HG02759 (cell line): ENCODE results near the gene MAP4.
"Not testable (repeated sequence)": the region's sequence is repeated elsewhere in the genome, so short reads cannot be mapped to it uniquely, and the experiment has no call there.

ENCODE experiments used
- ATAC-seq: cut with Tn5 transposase; IDR thresholded peaks from one replicate; pipeline ENCODE4 v1.9.1; 2021; ENCODE audit warnings: mild to moderate bottlenecking, moderate library complexity; ENCODE audit not compliant: unreplicated experiment

The MAP4 gene

DNA sequence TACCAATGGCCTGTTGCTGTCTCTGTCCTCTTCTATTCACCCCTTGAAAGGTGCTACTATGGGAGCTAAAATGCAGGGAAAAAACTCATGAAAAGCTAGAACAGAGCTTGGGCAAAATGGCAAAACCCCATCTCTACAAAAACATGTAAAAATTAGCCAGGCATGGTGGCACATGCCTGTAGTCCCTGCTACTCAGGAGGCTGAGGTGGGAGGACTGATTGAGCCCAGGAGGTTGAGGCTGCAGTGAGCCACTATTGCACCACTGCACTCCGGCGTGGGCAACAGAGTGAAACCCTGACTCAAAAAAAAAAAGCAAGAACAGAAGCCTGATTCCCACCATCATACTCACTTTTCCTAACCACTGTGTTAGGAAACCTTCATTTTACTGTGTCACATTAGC is 1.9 kb downstream of the MAP4 start:
- no peak for ATAC-seq

DNA sequence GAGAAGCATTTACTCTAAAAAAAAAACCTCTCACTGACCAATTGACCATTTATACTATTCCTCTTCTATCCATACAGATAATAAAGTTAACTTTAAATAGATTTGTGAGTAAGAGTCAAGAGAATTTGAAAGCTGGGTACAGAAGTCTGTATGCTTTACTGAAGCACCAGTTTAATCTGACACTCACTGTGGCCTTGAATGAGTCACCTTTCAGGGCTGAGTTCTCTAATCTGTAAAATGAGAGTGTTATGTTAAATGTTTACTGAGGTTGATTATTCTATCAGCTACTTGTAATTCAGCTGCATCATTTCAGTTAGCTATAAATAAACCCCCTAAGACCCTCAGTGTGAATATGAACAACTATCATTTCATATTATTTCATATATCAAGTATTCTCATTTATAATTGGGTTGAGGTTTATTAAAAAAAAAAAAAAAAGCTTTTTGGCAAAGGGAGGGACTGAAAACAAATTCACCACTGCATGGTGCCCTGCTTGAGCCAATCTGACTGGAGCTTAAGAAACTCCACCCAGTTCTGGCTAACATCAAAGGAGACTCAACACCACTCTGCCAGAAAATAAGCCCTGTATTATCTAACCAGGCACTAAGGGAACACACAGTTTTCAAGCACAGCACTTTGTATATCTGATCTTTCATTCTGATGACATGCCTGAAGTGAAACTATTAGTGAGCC is 2.8 kb downstream of the MAP4 start:
- no peak for ATAC-seq

DNA sequence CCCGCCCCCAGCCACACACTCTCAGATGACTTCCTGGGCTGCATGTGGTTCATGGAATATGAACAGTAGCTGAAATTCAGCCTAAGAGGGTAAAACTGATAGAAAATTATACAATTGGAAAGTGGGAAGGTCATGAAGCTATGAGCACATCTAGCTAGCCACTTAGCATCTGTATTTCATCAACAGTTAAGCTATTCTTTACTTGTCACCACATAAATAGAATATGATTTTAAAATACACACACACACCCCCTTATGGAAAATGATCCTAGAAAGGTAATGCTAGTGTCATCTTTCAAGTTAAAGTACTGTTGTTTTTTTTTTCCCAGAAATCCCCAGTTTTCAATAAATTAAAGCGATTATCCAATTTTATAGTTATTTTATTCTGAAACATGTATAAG is 3.6 kb downstream of the MAP4 start:
- ATAC-seq, result no peak

DNA sequence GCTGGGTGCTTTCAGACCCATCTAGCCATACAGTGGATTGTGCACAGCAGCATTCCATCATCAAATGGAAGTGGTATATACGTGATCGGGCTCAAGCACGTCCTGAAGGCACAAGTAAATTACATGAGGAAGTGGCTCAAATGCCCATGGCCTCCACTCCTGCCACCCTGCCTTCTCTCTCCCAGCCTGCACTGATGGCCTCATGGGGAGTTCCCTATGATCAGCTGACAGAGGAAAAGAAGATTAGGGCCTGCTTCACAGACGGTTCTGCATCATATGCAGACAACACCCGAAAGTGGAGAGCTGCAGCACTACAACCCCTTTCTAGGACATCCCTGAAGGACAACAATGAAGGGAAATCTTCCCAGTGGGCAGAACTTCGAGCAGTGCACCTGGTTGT is 8.2 kb downstream of the MAP4 start:
- not testable (repeated sequence) for ATAC-seq

DNA sequence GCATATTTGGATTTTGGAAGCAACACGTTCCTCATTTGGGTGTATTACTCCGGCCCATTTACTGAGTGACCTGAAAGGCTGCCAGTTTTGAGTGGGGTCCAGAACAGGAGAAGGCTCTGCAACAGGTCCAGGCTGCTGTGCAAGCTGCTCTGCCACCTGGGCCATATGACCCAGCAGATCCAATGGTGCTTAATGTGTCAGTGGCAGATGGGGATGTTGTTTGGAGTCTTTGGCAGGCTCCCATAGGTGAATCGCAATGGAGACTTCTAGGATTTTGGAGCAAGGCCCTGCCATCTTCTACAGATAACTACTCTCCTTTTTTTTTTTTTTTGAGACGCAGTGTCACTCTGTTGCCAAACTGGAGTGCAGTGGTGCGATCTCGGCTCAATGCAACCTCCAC is 8.9 kb downstream of the MAP4 start:
- not testable (repeated sequence) for ATAC-seq

DNA sequence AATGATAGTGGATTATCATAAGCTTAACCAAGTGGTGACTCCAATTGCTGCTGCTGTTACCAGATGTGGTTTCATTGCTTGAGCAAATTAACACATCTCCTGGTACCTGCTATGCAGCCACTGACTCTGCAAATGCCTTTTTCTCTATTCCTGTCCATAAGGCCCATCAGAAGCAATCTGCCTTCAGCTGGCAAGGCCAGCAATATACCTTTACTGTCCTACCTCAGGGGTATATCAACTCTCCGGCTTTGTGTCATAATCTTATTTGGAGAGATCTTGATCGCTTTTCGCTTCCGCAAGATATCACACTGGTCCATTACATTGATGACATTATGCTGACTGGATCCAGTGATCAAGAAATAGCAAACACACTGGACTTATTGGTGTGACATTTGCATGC is 9.4 kb downstream of the MAP4 start:
- ATAC-seq, result not testable (repeated sequence)

DNA sequence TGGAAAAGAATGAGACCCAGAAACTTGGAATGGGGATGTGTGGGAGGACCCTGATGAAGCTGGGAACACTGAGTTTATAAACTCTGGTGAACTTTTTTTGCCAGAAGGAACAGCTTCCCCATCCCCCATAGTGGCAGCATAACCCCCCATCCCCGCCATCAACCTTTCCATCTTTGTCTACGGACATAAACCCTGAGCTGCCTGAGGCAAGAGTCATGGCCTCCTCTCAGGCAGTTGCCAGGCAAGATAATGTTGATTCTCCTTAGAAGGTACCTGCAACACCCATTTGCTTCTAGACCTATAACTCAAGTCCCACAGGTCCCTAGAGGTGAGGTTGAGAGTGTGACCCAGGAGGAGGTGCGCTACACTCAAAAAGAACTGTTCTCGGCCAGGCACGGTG is 11.5 kb downstream of the MAP4 start:
- ATAC-seq, result no peak

DNA sequence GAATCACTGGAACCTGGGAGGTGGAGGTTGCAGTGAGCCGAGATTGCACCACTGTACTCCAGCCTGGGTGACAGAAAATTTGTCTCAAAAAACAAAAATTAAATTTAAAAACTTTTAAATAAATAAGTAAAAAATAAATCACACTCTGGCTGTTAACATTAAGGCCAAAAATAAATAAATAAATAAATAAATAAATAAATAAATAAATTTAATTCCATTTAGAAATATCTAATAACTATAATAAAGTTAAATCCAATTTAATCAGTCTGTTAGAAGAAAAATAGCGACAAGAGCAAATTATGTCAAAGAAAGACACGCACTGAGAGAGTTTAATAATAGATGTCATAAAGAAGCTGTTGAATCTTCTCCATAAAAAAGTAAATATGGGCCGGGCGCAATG is 13.4 kb downstream of the MAP4 start:
- no peak for ATAC-seq

DNA sequence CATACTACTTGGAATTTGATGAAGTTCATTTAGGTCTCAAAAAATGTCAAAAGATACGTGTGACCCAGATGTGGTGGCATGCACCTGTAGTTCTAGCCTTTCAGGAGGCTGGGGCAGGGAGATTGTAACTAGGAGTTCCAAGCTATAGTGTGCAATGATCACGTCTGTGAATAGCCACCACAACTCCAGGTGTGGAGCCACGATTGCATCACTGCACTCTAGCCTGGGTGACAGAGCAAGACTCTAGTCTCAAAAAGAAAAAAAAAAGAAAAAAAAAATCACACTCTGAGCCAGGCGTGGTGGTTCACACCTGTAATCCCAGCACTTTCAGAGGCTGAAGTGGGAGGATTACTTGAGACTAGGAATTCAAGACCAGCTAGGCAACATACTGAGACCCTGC is 14.2 kb downstream of the MAP4 start:
- ATAC-seq, result no peak

DNA sequence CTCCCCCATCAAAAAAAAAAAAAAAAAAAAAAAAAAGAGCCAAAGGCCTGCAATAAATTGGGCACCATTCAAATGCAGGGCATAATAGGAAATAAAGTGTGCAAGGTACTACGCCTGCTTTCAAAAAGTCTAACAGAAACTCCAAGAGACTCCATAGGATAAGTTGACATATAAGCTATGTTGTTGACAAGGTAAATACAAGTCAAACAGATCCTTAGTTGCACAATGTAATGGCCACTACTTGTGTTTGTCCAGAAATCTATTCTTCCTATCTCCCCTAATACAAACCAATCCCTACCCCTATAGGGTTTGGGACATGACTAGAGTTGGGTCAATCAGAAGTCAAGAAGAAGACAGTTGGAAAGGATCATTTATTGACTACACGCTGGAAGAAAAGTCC is 16.0 kb downstream of the MAP4 start:
- ATAC-seq, result no peak

DNA sequence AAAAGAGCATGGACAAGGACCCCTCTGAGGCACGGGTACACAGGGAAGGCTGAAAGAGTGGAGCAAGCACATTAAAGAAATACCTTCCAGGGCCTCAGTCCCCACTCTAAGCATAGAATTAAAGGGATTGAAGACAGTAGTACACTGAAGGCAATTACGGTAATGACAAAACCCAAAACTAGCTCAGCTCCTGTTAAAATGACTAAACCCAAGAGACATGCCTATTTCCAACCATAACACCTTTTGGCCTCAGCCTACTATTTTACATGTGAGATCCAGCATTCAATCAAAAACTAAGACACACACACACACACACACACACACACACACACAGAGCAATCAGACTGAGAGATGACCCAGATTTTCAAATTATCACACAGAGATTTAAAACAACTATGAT is 19.8 kb downstream of the MAP4 start:
- no peak for ATAC-seq

DNA sequence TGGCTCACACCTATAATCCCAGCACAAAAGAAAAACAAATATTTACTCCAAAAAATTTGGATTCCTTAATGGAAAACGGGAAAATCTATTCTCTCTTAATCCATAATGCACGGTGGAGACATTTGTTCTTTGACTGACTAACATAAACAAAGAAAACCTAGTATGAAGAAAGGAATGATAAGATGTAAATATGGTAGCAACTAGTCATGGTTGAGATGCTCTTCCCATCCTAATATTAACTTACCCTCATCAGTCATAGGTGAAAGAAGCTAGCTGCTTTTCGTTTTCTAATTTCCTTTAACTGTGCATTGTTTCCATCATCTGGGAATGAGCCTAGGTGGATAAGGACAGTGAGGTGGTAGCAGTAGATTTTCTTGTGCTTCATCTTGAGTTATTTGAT is 22.0 kb downstream of the MAP4 start:
- no peak for ATAC-seq

DNA sequence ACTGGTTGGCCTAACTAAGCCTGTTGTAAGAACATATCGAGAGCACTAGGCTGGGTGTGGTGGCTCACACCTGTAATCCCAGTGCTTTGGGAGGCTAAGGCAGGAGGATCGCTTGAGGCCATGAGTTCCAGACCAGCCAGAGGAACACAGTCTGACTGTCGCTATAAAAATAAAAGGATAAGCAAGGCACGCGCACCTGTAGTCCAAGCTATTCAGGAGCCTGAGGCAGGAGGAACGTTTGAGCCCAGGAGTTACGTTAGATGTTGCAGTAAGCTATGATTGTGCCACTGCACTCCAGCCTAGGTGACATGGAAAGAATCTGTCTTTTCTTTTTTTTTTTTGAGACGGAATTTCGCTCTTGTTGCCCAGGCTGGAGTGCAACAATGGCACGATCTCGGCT is 24.9 kb downstream of the MAP4 start:
- no peak for ATAC-seq

DNA sequence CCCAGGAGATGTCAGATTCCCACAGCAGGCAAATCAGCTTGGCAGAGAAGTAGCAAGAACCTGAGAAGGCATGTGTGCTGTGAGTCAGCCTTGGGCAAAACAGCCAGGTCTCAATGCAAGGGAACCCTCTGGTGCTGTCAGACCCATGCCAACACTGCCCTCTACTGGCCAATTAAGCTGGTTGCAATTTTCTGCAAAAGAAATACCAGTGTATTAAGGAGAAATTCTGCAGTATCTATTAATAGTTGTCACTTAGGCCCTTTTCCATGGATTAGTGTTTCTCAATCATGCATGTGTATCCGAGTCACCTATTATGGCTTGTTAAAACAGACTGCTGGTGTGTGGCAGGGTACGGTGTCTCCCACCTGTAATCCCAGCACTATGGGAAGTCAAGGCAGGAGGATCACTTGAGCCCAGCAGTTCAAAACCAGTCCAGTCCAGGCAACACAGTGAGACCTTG is 26.2 kb downstream of the MAP4 start:
- no peak for ATAC-seq

DNA sequence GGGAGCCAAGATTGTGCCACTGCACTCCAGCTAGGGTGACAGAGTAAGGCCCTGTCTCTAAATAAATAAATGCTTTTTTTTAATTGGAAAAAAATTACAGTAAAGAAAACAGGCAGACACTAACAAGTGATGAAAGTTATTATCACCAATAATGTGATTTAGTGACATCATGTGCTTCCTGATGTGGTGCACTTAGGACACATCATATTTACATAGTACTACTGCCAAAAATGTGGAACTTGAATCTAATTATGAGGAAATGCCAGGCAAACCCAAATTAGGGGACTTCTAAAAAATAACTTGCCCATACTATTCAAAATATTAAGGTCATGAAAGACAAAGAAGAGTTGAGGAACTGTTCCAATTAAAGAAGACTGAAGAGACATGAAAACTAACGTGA is 30.8 kb downstream of the MAP4 start:
- ATAC-seq, result no peak

DNA sequence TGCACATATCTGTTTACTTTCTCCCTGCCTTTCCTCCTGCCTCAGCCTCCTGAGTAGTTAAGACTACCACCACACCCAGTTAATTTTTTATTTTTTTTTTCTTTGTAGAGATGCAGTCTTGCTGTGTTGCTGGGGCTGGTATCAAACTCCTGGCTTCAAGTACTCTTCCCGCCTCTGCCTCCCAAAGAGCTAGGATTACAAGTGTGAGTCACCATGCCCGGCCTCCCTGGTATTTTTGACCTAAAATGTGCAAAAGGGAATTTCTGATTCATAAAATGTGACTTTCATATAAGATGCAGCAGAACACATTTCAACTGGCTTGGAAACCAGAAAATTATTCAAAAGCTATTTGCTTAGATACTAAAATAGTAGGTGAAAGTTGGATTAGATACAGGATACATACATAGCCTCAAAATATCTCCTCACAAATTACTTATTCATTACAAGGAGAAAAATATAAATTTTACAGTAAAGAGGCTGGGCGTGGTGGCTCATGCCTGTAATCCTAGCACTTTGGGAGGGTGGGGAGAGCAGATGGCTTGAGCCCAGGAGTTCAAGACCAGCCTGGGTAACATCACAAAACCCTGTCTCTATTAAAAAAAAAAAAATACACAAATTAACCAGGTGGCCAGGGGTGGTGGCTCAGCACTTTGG is 32.0 kb downstream of the MAP4 start:
- no peak for ATAC-seq

DNA sequence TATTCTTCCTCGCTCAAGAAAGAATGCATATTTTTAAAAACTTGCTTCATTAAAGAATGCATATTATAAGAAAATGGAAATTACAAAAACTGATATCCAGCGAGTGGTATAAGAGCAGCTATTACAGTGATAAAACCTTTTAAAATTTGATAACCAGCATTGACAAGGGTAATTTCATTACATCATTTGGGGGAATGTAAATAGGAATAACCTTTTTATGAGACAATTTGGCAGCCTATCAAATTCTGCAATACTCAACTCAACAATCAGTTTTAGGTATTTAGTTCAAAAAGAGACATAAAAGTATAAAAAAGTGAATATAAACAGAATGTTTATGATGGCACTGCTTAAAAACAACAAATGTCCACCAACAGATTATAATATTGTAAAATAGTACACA is 35.4 kb downstream of the MAP4 start:
- no peak for ATAC-seq

DNA sequence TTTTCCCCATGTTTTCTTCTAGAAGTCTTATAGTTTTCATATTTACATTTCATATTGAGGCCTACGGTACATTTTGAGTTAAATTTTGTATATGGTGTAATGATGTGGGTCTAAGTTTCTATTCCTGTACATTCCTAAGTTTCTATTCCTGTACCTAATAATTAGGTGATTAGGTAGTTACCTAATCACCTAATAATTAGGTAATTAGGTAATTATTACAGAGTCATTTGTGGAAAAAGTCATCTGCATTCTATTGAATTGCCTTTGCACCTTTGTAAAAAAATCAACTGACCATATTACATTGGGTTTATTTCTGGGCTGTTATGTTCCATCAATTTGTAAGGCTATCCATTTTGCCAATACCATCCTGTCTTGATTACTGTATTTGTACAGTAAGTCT is 37.1 kb downstream of the MAP4 start:
- ATAC-seq, result no peak

DNA sequence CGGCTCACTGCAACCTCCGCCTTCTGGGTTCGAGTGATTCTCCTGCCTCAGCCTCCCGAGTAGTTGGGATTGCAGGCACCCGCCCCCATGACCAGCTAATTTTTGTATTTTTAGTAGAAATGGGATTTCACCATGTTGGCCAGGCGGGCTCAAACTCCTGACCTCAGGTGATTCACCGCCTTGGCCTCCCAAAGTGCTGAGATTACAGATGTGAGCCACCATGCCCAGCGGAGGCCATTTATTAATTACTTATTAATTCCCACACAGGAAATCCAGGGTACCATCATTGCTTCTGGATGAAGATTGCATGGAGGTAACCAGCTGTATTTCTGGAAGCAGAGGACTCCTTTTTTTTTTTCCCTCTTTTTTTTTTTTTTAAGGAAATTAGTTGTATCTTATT is 37.8 kb downstream of the MAP4 start:
- ATAC-seq, result no peak

DNA sequence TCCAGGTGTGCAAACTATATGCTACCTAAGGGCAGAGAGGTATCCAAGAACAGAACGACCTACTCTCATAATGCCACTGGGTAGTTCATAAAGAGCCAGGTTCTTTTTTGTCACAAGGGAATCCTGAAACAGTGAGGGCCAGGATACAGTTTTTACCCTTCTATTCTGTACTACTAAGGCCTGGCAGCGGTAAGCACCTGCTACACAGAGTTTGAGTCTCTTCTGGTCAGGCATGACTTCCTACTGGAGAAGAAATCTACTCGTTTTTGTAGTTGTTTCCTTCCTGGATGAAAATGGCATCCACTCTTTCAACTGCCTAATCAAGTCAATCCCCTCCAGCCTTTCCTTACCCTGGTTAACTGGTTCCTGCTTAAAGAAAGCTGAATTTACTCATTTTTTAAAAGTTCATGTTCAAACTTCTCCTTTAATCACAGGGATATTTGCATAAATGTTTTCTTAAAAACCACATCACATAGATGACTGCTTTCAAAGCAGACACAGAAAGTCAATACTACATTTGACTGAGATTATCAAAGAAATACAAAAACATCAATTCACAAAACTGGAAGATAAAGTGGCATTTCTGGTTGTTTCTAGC is 40.0 kb downstream of the MAP4 start:
- ATAC-seq, result no peak

DNA sequence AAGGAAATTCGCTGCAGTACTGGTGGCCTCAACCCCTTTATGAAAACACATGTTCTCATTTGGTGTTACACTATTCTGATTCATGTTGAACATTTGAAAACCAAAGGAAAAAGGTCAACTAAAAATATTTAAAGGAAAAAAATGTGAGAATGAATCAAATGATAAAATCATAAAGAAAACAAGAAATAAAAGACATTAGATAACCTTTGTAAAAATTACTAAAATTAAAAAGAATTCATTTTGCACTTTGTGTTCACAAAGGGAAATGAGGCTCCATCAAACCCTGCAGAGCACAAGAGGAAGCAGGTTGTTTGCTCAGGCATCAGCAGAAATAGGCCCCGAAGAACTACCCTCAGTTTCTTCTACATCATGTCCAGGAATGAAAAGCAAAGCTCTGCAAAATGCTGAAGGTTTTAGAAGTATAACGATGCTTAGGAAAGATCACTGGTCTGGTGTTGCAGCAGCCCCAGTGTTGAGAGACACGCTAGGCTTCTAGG is 41.2 kb downstream of the MAP4 start:
- ATAC-seq, result no peak

DNA sequence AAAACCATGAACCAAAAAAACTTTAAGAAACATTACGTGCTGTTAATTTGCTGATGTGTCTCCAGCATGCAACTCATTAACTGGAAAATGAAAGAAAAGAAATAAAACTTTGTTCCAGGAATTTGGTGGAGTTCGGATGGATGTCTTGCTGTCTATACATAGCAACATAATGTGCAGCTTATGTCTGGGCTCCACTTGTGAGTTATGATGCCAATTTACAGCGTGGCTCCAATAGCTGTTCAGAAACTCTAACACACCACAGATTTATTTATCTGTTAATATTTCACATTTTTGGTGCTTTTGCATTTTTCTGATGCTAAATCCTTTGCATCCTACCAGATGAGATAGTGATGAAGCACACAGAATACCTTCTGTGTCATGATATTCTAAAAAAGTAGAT is 45.1 kb downstream of the MAP4 start:
- no peak for ATAC-seq
